CD14-positive monocyte (primary cell): ENCODE measurements around the gene RACK1. TPM values are rescaled to one million over a fixed set of nuclear protein-coding genes. Genes with fewer than 3 reads are reported as not detected.
"Not testable (repeated sequence)": the region's sequence is repeated elsewhere in the genome, so short reads cannot be mapped to it uniquely, and the experiment has no call there.

Source experiments
- DNase-seq, 3 donors: peaks; one replicate each; pipeline ENCODE4 v3.0.0-alpha.2; 2011 to 2022
- H2AFZ ChIP-seq: 2 replicates; pipeline ENCODE4 v1.6.0; 2012; ENCODE audit warnings: mild to moderate bottlenecking, low read depth, low read length, inconsistent platforms; ENCODE audit not compliant: insufficient read depth, poor library complexity, severe bottlenecking
- H3K27ac ChIP-seq, 2 donors: 1 replicate in 1 of 2; 2 replicates in 1 of 2; pipeline ENCODE4 v1.5.1; 2012 to 2013; ENCODE audit warnings: low read length in 2 of 2, control low read depth in 1 of 2, inconsistent platforms in 1 of 2, low read depth in 1 of 2, mild to moderate bottlenecking in 1 of 2
- H3K27me3 ChIP-seq, 2 donors: one replicate each; pipeline versions ENCODE4 v1.6.0 to v1.6.1; 2011 to 2013; ENCODE audit warnings: low read length in 2 of 2; ENCODE audit not compliant: control insufficient read depth in 2 of 2, insufficient read depth in 2 of 2
- H3K36me3 ChIP-seq, 2 donors: replicated peaks in 1 of 2; 1 replicate in 1 of 2; 2 replicates in 1 of 2; pipeline versions ENCODE4 v1.5.1 to v1.6.1; 2012 to 2013; ENCODE audit warnings: low read length in 2 of 2, control low read depth in 1 of 2, inconsistent platforms in 1 of 2, mild to moderate bottlenecking in 1 of 2; ENCODE audit not compliant: insufficient read depth in 2 of 2, control insufficient read depth in 1 of 2
- H3K4me1 ChIP-seq, 2 donors: 1 replicate in 1 of 2; 2 replicates in 1 of 2; pipeline versions ENCODE4 v1.5.1 to v1.6.1; 2012 to 2013; ENCODE audit warnings: low read length in 2 of 2, control low read depth in 1 of 2, inconsistent platforms in 1 of 2, mild to moderate bottlenecking in 1 of 2, moderate library complexity in 1 of 2; ENCODE audit not compliant: insufficient read depth in 2 of 2, control insufficient read depth in 1 of 2
- H3K4me2 ChIP-seq: replicated peaks from 2 replicates; pipeline ENCODE3; 2012; ENCODE audit warnings: low read length, moderate library complexity, mild to moderate bottlenecking; ENCODE audit not compliant: poor library complexity, severe bottlenecking; ENCODE audit errors: extremely low read depth
- H3K4me3 ChIP-seq, 3 experiments: fragments of 200-600 bp in 1 of 3; sonication (generic) in 1 of 3; replicated peaks in 1 of 3; 1 replicate in 2 of 3; 2 replicates in 1 of 3; pipeline ENCODE4 v1.5.1; 2011 to 2013; ENCODE audit warnings: low read length in 3 of 3, mild to moderate bottlenecking in 3 of 3, control low read depth in 2 of 3, low read depth in 2 of 3, inconsistent platforms in 1 of 3, moderate library complexity in 1 of 3
- H3K79me2 ChIP-seq: 2 replicates; pipeline ENCODE4 v1.6.0; 2012; ENCODE audit warnings: mild to moderate bottlenecking, control low read depth, inconsistent platforms, low read length, moderate library complexity; ENCODE audit not compliant: insufficient read depth
- H3K9ac ChIP-seq: 2 replicates; pipeline ENCODE4 v1.6.0; 2017; ENCODE audit warnings: low read length, mild to moderate bottlenecking; ENCODE audit not compliant: insufficient read depth, poor library complexity, severe bottlenecking
- H3K9me3 ChIP-seq, 2 donors: replicated peaks in 1 of 2; 1 replicate in 1 of 2; 2 replicates in 1 of 2; pipeline versions ENCODE4 v1.5.1 to v1.6.1; 2012 to 2013; ENCODE audit warnings: low read length in 2 of 2, control low read depth in 1 of 2; ENCODE audit not compliant: control insufficient read depth in 1 of 2, insufficient read depth in 1 of 2
- H4K20me1 ChIP-seq: 2 replicates; pipeline ENCODE4 v1.6.0; 2012; ENCODE audit warnings: mild to moderate bottlenecking, low read length, control low read depth, moderate library complexity; ENCODE audit not compliant: insufficient read depth
- H3K27ac Mint-ChIP-seq, 7 donors: one replicate each; pipeline ENCODE4 v1.8.0; 2020; ENCODE audit warnings: mild to moderate bottlenecking in 7 of 7, mixed read lengths in 7 of 7, moderate library complexity in 6 of 7, inconsistent platforms in 2 of 7
- H3K27me3 Mint-ChIP-seq, 3 donors: one replicate each; pipeline ENCODE4 v1.8.0; 2021 to 2022; ENCODE audit warnings: low read depth in 3 of 3, mild to moderate bottlenecking in 3 of 3, mixed read lengths in 3 of 3, moderate library complexity in 3 of 3, inconsistent platforms in 1 of 3
- H3K36me3 Mint-ChIP-seq, 2 donors: one replicate each; pipeline ENCODE4 v1.8.0; 2020; ENCODE audit warnings: mixed read lengths in 2 of 2, inconsistent platforms in 1 of 2, mild to moderate bottlenecking in 1 of 2
- H3K4me1 Mint-ChIP-seq: one replicate; pipeline ENCODE4 v1.8.0; 2020; ENCODE audit warnings: mild to moderate bottlenecking, mixed read lengths
- H3K4me3 Mint-ChIP-seq, 2 donors: one replicate each; pipeline ENCODE4 v1.8.0; 2020; ENCODE audit warnings: mild to moderate bottlenecking in 2 of 2, mixed read lengths in 2 of 2, moderate library complexity in 1 of 2
- H3K9me3 Mint-ChIP-seq, 7 donors: one replicate each; pipeline ENCODE4 v1.8.0; 2020 to 2022; ENCODE audit warnings: mixed read lengths in 7 of 7, mild to moderate bottlenecking in 6 of 7, moderate library complexity in 6 of 7, inconsistent platforms in 2 of 7
- CTCF ChIP-seq: fragments of 200-600 bp; IDR thresholded peaks from one replicate; pipeline ENCODE4 v1.8.0; 2022; ENCODE audit warnings: antibody characterized with exemption, mild to moderate bottlenecking
- WGBS: methylation state at CpG from one replicate; pipeline ENCODE4 v1.1.5; 2013; ENCODE audit warnings: missing lambda C conversion rate; ENCODE audit not compliant: insufficient coverage; 5-methylcytosine and 5-hydroxymethylcytosine counted together
- intact Hi-C, 2 donors: fragments of 100-400 bp; cut with micrococcal nuclease; formaldehyde crosslinking; loops; one replicate each; pipeline versions ENCODE4 v1.15.0 to v1.15.1; 2023
- polyA plus RNA-seq, 3 donors: library from polyadenylated mRNA; depleted of rRNA in 1 of 3; unstranded in 2 of 3; stranded (reverse) in 1 of 3; fragments of 300-500 nt in 2 of 3; fragments of >200 nt in 1 of 3; fragmentation: Illumina TruSeq in 2 of 3; gene quantifications; 1 replicate in 2 of 3; 2 replicates in 1 of 3; pipeline ENCODE4 v1.2.3, GENCODE V29; 2012 to 2021

The RACK1 gene
- polyA plus RNA-seq, 3 donors = 1,150 to 2,356 (median 1,195) TPM

GRCh38 chr5:181212080-181212479 is 31.6 kb downstream of the RACK1 start:
- H3K4me1 Mint-ChIP-seq = peaks cover 21% of the 10 kb centered on the region
- Histone ChIP-seq H3K9ac (no peak overlapping the region), H2AFZ (no peak overlapping the region), H3K79me2 (no peaks in the 10 kb centered on the region), H3K4me2 (no peak overlapping the region), H4K20me1 (no peaks in the 10 kb centered on the region), H3K4me1 (peaks cover 18 to 20% of the 10 kb centered on the region in 2 donors), H3K4me3 (no peak overlapping the region), H3K36me3 (no peaks in the 10 kb centered on the region), H3K9me3 (no peaks in the 10 kb centered on the region), H3K27ac (no peak overlapping the region), H3K27me3 (peaks cover 8 to 32% of the 10 kb centered on the region in 2 donors)
- peaks cover 23 to 29% (median 28%) of the 10 kb centered on the region in 3 donors for H3K27me3 Mint-ChIP-seq
- WGBS = 96% methylated on average over 3 of the region's 6 CpGs
- TF ChIP-seq CTCF = no peak
- intact Hi-C loops = no loop called here
- peaks cover 0 to 14% (median 3%) of the 10 kb centered on the region in 7 donors for H3K9me3 Mint-ChIP-seq
- no peak overlapping the region for H3K27ac Mint-ChIP-seq
- peaks cover 0 to 3% of the 10 kb centered on the region in 2 donors for H3K36me3 Mint-ChIP-seq
- no peak for DNase-seq
- no peak overlapping the region for H3K4me3 Mint-ChIP-seq

GRCh38 chr5:181211208-181211607 is 32.5 kb downstream of the RACK1 start:
- H3K4me3 Mint-ChIP-seq = peak overlapping the region in 1 of 2 donors; percentile 21
- peaks cover 4 to 8% of the 10 kb centered on the region in 2 donors for H3K36me3 Mint-ChIP-seq
- WGBS = 66% methylated on average over 3 of the region's 7 CpGs
- peaks cover 19 to 21% of the 10 kb centered on the region in 2 donors for H3K4me1 ChIP-seq
- DNase-seq = no peak
- no peak overlapping the region for H3K27ac ChIP-seq
- peaks cover 0 to 14% (median 4%) of the 10 kb centered on the region in 7 donors for H3K9me3 Mint-ChIP-seq
- no peak for TF ChIP-seq CTCF
- no peaks in the 10 kb centered on the region for H3K79me2 ChIP-seq
- H3K27ac Mint-ChIP-seq = no peak overlapping the region
- no peaks in the 10 kb centered on the region for H4K20me1 ChIP-seq
- H3K27me3 Mint-ChIP-seq = peaks cover 24 to 31% (median 30%) of the 10 kb centered on the region in 3 donors
- intact Hi-C loops = no loop called here
- H3K4me3 ChIP-seq = no peak overlapping the region
- no peak overlapping the region for H3K9ac ChIP-seq
- peaks cover 6 to 31% of the 10 kb centered on the region in 2 donors for H3K27me3 ChIP-seq
- H3K36me3 ChIP-seq = no peaks in the 10 kb centered on the region
- no peak overlapping the region for H3K4me2 ChIP-seq
- H3K4me1 Mint-ChIP-seq = peaks cover 22% of the 10 kb centered on the region
- no peaks in the 10 kb centered on the region for H3K9me3 ChIP-seq
- no peak overlapping the region for H2AFZ ChIP-seq

- H3K36me3 Mint-ChIP-seq = peaks cover 7 to 13% of the 10 kb centered on the region in 2 donors
- H3K27ac Mint-ChIP-seq = not testable (repeated sequence)
- H3K9me3 Mint-ChIP-seq = peaks cover 0 to 16% (median 7%) of the 10 kb centered on the region in 7 donors
Observed at GRCh38 chr5:181210698-181211097, 33.0 kb downstream of the RACK1 start.

More at GRCh38 chr5:181210698-181211097, 33.0 kb downstream of the RACK1 start:
- H3K4me3 ChIP-seq, H3K4me2 ChIP-seq, H3K9me3 ChIP-seq, H3K4me3 Mint-ChIP-seq, H2AFZ ChIP-seq, DNase-seq, H3K79me2 ChIP-seq, H4K20me1 ChIP-seq, H3K27ac ChIP-seq, H3K9ac ChIP-seq, H3K36me3 ChIP-seq, intact Hi-C loops: not testable (repeated sequence)
- Mint-ChIP-seq H3K27me3 (peaks cover 26 to 31% (median 31%) of the 10 kb centered on the region in 3 donors), H3K4me1 (peaks cover 25% of the 10 kb centered on the region)
- WGBS = 93% methylated on average over 11 of the region's 17 CpGs
- H3K27me3 ChIP-seq = peaks cover 6 to 31% of the 10 kb centered on the region in 2 donors
- H3K4me1 ChIP-seq = peaks cover 21% of the 10 kb centered on the region in 2 donors
